ENCODE measurements around the gene PRKRIP1.
"Not testable (repeated sequence)": the region's sequence is repeated elsewhere in the genome, so short reads cannot be mapped to it uniquely, and the experiment has no call there.

DNA sequence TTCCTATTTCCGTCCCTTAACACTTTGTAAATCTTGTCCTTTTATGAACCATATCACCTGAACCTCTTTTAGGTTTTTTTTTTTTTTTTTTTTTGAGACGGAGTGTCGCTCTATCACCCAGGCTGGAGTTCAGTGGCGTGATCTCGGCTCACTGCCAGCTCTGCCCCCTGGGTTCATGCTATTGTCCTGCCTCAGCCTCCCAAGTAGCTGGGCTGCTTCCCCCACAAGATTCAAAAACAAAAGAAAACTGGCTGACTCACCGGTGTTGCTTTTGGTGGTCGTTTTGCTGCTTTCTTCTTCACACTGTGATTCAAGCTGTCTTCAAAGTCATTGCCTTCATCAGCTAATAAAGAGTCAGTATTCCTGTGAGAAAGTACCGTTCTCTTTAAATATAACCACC, 15.3 kb upstream of the PRKRIP1 start:
- TF ChIP-seq, protein P1, sequence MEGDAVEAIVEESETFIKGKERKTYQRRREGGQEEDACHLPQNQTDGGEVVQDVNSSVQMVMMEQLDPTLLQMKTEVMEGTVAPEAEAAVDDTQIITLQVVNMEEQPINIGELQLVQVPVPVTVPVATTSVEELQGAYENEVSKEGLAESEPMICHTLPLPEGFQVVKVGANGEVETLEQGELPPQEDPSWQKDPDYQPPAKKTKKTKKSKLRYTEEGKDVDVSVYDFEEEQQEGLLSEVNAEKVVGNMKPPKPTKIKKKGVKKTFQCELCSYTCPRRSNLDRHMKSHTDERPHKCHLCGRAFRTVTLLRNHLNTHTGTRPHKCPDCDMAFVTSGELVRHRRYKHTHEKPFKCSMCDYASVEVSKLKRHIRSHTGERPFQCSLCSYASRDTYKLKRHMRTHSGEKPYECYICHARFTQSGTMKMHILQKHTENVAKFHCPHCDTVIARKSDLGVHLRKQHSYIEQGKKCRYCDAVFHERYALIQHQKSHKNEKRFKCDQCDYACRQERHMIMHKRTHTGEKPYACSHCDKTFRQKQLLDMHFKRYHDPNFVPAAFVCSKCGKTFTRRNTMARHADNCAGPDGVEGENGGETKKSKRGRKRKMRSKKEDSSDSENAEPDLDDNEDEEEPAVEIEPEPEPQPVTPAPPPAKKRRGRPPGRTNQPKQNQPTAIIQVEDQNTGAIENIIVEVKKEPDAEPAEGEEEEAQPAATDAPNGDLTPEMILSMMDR (IDR thresholded peaks at IDR 0.05; ENCODE audit: insufficient read depth, low read length, poor library complexity, severe bottlenecking), result not testable (repeated sequence)
- TF ChIP-seq EZH2phosphoT487 (conservative IDR thresholded peaks at IDR 0.05; ENCODE audit: low read length), result not testable (repeated sequence)

All from SU-DHL-6 (cell line).